Globus pallidus (tissue), 1 donor: ENCODE measurements around the gene NMBR.
"Not testable (repeated sequence)": the region's sequence is repeated elsewhere in the genome, so short reads cannot be mapped to it uniquely, and the experiment has no call there.

Source experiments
- DNase-seq: peaks from one replicate; pipeline ENCODE4 v3.0.0-alpha.2; 2015; ENCODE audit warnings: low spot score

The NMBR gene

DNA sequence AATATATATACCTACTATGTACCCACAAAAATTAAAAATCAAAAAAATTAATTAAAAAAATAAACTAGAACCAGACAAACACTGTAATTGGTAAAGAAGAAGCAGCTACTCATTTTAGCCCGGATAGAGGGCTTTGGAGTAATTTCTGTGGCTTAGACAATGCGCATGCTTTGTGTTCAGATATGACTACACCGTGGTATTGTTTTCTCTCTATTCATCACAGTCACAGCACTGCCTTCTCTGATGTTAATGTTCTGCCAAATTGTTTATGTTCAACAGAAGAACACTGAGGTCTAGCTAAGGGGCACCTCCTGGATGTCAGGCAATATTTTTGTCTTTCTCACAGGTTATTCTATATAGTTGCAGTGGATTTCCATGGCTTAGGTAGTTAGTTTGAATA, 91.7 kb downstream of the NMBR start:
- DNase-seq: no peak

DNA sequence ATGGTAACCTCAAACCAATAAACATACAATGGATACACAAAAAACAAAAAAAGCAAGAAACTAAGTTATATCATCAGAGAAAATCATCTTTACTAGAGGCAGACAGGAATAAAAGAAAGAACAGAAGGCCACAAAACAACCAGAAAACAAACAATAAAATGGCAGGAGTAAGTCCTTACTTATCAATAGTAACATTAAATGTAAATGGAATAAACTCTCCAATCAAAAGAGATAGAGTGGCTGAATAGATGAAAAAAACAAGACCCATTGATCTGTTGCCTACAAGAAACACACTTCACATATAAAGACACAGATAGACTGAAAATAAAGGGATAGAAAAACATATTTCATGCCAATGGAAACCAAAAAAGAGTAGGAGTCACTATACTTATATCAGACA, 95.5 kb downstream of the NMBR start:
- DNase-seq: no peak

DNA sequence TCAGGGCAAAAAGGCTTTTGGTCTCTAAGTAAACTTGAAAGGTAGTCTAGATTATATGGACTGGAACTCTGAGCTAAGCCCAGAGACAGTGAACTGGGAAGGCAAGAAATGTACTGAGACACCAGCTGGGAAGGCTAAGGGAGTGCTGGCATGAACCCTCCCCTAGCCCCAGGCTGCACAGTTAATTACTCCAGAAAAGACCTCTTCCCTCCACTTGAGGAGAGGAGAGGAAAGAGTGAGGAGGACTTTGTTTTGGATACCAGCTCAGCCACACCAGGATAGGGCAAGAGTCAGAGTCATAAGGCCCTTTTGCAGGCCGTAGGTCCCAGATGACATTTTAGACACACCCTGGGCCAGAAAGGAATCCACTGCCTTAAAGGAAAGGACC, 98.3 kb downstream of the NMBR start:
- no peak for DNase-seq

DNA sequence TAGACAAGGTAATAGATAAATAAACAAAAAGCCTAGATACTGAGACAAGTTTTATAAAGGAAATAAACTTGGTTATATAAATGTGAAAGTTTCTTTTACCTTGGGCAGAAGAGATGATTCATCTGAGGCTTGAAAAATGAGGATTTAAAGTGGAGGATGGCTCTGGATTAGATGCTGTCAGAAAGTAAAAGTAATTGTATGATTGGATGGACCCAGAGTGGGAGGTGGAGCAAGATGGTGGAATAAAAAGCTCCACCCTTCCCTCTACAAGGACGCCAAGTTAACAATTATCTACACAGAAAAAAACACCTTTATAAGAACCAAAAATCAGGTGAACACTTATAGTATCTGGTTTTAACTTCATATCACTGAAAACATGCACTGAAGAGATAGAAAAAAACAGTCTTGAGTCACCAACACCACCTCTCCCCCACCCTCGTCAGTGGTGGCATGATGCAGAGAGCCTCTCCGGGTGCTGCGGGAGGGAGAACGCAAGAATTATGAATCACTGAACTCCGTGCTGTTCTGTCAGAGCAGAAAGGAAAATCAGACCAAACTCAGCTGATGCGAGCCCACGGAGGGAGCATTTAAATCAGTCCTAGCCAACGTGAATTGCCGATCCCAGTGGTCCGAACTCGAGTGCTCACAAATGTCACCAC, 98.9 kb downstream of the NMBR start:
- DNase-seq: no peak

DNA sequence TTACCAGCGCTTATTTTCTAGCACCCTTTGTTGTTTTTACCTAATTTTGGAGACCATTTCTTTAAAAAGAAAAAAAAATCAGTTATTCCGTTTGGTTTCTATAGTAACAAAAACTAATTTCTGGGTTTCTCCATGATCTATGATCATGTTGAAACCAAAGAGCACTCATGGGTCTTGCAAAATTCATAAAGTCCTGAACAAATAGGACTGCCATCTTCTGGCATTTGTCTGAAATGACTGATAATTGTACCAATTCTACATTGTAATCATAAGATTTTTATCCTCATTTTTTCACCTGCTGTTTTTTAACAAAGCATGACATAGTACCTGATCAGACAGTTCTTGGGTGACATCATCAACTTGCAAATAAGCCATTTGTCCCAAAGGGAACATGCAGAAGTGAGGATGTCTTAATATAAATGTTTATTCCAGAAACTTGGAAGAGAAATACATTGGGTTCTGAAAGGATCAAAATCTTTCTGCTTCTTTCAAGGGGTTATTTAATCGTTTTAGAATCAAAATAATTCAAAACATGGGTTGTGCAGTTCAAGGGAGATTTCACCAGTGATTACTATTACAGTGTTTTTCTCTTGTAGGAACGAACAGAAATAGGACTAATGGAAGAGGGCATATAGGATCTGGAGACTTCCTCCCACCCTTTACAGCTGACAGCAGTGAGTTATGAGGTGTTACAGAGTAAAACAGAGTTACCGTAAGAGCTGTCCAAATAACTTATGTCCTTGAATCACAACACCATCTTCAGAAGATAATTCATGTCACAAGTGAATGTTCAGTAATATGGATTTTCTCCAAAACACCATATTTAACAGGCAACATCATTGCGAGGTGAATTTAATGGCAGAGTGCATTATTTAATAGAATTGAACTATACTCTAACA, 101.3 kb downstream of the NMBR start:
- DNase-seq: no peak

DNA sequence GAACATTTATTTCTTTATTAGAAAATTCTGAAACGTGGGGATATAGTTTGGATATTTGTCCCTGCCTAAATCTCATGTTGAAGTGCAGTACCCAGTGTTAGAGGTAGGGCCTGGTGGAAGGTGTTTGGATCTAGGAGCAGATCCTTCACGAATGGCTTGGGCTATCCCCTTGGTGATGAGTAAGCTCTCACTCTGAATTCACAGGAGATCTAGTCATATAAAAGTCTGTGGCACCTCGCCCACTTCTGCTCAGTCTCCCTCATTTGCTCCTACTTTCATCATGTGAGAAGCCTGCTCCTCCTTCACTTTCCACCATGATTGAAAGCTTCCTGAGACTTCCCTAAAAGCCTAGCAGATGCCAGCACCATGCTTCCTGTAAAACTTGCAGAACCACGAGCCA, 111.0 kb downstream of the NMBR start:
- DNase-seq: no peak

DNA sequence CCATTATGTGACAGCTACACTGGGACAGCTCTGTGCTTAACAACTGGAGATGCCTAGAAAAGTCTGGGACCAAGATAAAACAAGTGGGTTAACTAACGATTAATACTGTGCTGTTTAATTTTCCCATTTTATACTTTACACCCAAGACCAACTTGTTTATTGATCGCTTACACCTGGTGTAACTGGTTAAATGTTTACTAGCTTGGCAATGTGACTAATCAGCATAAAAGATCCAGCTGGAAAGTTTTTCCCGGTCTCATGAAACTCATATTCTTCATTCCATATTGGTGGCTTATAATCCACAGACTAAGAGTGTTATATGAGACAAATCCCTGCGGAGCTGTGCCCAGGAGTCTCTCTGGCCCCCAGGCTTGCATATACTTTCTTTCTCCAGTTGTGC, 115.9 kb downstream of the NMBR start:
- DNase-seq: no peak

DNA sequence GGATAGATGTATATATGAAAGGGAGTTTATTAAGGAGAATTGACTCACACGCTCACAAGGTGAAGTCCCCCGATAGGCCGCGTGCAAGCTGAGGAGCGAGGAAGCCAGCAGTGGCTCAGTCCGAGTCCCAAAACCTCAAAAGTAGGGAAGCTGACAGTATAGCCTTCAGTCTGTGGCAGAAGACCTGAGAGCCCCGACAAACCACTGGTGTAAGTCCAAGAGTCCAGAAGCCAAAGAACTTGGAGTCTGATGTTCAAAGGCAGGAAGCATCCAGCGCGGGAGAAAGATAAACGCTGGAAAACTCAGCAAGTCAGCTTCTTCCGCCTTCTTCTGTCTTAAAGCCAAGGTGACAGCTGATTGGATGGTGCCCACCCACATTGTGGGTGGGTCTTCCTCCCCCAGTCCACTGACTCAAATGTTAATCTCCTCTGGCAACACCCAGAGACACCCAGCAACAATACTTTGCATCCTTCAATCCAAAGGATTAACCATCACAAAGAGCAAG, 116.8 kb downstream of the NMBR start:
- no peak for DNase-seq

DNA sequence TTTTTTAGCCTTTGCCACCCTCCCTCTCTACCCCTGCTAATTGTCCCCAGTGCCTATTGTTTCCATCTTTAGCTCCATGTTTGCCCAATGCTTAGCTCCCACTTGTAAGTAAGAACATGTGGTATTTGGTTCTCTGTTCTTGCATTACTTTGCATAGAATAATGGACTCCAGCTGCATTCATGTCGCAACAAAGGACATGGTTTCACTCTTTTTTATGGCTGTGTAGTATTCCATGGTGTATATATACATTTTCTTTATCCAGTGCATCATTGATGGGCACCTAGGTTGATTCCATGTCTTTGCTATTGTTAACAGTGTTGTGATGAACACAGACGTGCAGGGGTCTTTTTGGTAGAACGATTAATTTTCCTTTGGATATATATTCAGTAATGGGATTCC, 118.4 kb downstream of the NMBR start:
- DNase-seq: no peak

DNA sequence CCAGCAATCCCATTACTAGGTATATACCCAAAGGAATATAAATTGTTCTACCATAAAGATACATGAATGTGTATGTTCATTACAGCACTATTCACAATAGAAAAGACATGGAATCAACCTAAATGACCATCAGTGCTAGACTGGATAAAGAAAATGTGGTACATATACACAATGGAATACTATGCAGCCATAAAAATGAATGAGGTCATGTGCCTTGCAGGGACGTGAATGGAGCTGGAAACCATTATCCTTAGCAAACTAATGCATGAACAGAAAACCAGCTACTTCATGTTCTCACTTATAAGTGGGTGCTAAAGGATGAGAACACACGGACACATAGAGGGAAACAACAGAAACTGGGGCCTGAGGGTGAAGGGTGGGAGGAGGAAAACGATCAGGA, 119.1 kb downstream of the NMBR start:
- not testable (repeated sequence) for DNase-seq

DNA sequence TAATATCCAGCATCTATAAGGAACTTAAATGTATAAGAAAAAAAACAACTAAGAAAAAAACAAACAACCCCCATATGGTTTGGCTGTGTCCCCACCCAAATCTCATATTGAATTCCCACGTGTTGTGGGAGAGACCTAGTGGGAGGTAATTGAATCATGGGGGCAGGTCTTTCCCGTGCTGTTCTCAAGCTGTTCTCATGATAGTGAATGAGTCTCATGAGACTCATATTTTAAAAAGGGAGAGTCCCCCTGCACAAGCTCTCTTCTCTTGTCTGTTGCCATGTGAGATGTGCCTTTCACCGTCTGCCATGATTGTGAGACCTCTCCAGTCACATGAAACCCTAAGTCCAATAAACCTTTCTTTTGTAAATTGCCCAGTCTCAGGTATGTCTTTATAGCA, 119.8 kb downstream of the NMBR start:
- no peak for DNase-seq

DNA sequence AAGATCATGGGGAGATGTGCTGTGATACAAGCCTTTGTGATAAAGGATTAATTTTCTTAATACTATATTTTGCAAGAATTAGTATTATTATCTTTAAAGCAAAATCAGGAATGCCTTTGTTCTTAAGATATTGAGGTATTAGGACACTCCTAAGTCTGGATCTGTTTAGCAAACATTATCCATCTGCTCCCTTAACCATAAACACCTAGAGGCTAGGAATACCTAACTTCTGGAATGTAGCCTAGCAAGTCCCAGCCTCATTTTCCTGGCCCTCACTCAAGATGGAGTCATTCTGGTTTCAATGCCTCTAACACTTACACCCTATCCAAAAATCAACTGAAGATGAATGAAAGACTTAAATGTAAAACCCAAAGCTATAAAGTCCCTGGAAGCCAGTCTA, 120.5 kb downstream of the NMBR start:
- DNase-seq: no peak
